LNCaP clone FGC (cell line): ENCODE data around the gene TFDP2.
"Not testable (repeated sequence)": the region's sequence is repeated elsewhere in the genome, so short reads cannot be mapped to it uniquely, and the experiment has no call there.

Experiments
- DNase-seq: peaks from one replicate; pipeline ENCODE4 v3.0.0-alpha.2; 2011; ENCODE audit warnings: low read depth
- H3K4me3 ChIP-seq: 2 replicates; pipeline ENCODE4 v1.5.1; 2011; ENCODE audit warnings: mild to moderate bottlenecking, low read depth, low read length, control low read depth
- TF ChIP-seq, protein P1 (sequence below): IDR thresholded peaks from 2 replicates; pipeline ENCODE4 v1.5.1; 2012; ENCODE audit warnings: mild to moderate bottlenecking; ENCODE audit not compliant: control insufficient read depth, insufficient read depth; ENCODE audit errors: extremely low read depth

Gene TFDP2

DNA sequence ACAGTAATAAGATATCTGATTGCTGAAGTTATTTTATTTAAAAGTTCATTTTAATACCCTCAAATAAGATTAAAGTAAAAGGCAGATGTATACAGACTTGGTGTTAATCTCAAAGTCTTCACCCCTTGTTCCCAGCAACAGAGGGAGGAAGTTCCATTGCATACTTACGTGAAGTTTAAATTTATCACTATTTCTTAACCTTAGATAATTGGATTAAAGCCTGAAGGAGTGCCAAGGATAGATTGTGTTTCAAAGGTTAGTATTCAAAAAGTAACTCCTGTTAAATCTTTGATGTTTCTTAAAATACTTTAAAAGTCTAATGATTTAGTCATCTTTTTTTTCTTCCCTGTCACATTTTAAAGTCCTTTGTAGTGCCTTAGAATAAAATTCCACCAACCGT is 233.6 kb downstream of the TFDP2 start:
- TF ChIP-seq, protein P1, sequence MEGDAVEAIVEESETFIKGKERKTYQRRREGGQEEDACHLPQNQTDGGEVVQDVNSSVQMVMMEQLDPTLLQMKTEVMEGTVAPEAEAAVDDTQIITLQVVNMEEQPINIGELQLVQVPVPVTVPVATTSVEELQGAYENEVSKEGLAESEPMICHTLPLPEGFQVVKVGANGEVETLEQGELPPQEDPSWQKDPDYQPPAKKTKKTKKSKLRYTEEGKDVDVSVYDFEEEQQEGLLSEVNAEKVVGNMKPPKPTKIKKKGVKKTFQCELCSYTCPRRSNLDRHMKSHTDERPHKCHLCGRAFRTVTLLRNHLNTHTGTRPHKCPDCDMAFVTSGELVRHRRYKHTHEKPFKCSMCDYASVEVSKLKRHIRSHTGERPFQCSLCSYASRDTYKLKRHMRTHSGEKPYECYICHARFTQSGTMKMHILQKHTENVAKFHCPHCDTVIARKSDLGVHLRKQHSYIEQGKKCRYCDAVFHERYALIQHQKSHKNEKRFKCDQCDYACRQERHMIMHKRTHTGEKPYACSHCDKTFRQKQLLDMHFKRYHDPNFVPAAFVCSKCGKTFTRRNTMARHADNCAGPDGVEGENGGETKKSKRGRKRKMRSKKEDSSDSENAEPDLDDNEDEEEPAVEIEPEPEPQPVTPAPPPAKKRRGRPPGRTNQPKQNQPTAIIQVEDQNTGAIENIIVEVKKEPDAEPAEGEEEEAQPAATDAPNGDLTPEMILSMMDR = no peak
- DNase-seq = no peak
- no peak overlapping the region for H3K4me3 ChIP-seq

DNA sequence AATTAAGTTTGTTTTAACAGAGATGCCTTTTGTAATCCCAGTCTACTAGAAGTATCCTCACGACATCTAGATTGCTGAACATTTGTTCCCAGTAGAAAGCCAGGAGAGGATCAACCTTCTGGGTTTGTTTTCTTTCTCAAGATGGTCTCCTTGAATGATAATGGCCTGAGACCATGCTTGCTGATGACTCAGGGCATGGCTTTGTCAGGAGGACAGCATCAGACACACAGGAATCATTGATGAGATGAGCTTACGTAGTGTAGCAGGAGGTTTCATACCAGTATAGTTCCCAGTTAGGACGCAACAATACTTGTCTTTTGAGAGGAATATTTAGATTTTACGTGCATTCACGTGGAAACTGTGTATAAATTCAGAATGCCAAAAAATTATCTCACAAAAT is 234.3 kb downstream of the TFDP2 start:
- no peak for DNase-seq
- H3K4me3 ChIP-seq = no peak overlapping the region
- TF ChIP-seq, protein P1 = no peak

DNA sequence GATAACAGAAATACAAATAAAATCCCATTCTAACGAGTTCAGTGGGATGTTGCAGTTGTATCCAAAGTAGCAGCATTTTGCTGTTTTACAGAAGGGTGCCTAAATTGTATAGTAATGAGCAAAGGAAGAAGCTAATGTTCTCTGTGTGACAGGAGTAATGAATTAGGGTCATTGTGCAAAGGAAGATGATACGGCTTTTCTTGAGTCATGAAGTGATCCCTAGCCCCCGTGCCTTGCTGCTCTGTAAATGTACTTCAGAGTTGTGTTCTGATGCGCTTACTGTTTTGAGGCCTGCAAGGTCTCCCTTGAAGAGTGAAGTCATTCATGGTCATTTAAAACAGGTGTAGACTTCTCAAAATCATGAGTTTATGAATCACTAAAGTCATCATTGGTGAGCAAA is 235.0 kb downstream of the TFDP2 start:
- TF ChIP-seq, protein P1 = no peak
- DNase-seq = no peak
- no peak overlapping the region for H3K4me3 ChIP-seq

DNA sequence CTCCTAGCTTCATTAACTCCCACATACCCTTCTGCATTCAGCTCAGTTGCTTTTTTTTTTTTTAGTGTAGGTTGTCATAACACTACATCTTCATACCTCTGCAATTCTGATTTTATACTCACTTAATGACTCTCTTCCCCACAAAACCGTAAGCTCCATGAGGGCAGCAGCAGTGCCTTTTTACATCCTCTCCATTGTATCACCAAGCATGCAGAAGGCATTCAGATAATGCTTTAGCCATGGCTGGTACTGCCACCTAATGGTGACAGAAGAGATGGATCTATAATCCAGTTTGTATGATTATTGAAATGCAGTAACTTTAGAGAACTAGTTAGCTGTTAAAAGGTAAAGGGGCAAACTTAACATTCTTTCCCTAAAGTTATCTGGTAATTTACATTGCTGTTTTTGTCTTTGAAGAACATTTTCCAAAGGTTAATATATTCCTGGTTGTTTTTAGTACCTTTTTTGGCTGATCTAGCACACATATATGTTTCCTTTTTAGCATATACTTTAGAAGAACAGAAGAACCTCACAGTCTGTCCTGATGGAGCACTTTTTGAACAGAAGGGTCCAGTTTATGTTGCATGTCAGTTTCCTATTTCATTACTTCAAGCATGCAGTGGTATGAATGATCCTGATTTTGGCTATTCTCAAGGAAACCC is 236.1 kb downstream of the TFDP2 start:
- peak; percentile 28 for DNase-seq
- TF ChIP-seq, protein P1 = peak; percentile 59
- no peak overlapping the region for H3K4me3 ChIP-seq

DNA sequence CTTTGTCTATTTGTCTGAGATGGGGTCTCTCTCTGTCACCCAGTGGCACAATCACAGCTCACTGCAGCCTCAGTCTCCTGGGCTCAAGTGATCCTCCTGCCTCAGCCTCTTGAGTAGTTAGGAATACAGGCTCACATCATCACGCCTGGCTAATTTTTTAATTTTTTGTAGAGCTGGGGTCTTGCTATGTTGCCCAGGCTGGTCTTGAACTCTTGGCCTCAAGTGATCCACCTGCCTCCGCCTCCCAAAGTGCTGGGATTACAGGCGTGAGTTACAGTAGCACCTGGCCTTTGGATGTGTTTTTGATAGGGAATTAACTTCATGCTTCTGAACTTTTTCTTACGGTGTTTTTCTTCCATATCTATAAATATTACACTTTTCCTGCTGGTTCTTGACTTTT is 239.4 kb downstream of the TFDP2 start:
- DNase-seq, H3K4me3 ChIP-seq: not testable (repeated sequence)

DNA sequence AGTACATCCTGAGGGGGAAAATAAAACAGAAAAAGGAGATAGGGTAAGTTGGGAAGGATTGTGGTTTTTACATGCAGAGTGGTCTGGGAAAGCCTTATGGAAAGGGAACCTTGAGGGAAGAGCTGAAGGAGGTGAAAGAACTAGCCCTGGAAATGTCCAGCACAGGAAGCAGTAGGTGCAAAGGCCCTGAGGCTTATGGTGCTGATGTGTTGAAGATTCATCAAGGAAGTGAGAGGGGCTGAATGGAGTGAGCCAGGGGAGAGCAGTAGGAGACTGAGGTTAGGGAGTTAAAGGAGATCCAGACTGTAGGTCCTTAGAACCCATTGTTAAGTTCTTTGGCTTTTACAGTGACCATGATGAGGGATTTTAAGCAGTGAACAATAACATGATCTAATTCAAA is 239.9 kb downstream of the TFDP2 start:
- DNase-seq = no peak
- TF ChIP-seq, protein P1 = no peak
- no peak overlapping the region for H3K4me3 ChIP-seq

DNA sequence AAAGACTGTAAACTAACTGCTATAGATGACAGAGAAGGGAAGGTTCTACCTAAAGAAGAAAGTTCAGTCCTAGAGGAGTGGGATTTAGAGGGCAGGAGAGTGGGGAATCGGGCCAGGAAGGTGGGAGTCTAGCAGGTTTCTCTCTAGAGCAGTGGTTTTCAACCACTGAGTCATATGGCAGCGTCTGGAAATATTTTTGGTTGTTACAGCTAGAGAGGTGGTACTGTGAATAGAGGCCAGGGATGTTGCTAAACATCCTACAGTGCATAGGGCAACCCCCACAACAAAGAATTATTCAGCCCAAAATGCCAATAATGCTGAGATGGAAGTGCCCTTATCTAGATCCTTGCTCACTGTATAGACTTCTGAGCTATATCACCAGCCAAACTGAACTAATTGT is 244.2 kb downstream of the TFDP2 start:
- TF ChIP-seq, protein P1 = no peak
- no peak overlapping the region for H3K4me3 ChIP-seq
- no peak for DNase-seq
